Central memory CD8-positive, alpha-beta T cell (primary cell): ENCODE measurements around the gene EML2.
A peak's percentile ranks its signal among the peaks of the same experiment; 100 is the strongest.
"Not testable (repeated sequence)": the region's sequence is repeated elsewhere in the genome, so short reads cannot be mapped to it uniquely, and the experiment has no call there.

Source experiments
- ATAC-seq: fragments of 150-1000 bp; cut with Tn5 transposase; replicated peaks from 2 replicates; pipeline ENCODE4 v1.10.0; 2022; ENCODE audit warnings: mild to moderate bottlenecking, moderate FRiP score, moderate number of reproducible peaks; ENCODE audit not compliant: poor library complexity, severe bottlenecking; ENCODE audit errors: extremely low read depth
- DNase-seq, 2 donors: peaks; one replicate each; pipeline ENCODE4 v3.0.0; 2021; ENCODE audit warnings: low spot score in 2 of 2
- H3K27ac Mint-ChIP-seq: one replicate; pipeline ENCODE4 v1.8.0; 2022; ENCODE audit warnings: low read depth, mild to moderate bottlenecking, moderate library complexity, mixed read lengths
- H3K27me3 Mint-ChIP-seq: one replicate; pipeline ENCODE4 v1.8.0; 2022; ENCODE audit warnings: mixed read lengths
- H3K36me3 Mint-ChIP-seq: one replicate; pipeline ENCODE4 v1.8.0; 2022; ENCODE audit warnings: mild to moderate bottlenecking, moderate library complexity, mixed read lengths; ENCODE audit not compliant: insufficient read depth
- H3K4me1 Mint-ChIP-seq: one replicate; pipeline ENCODE4 v1.8.0; 2022; ENCODE audit warnings: mixed read lengths
- H3K4me3 Mint-ChIP-seq: one replicate; pipeline ENCODE4 v1.8.0; 2022; ENCODE audit warnings: mild to moderate bottlenecking, moderate library complexity, mixed read lengths
- H3K9me3 Mint-ChIP-seq: one replicate; pipeline ENCODE4 v1.8.0; 2022; ENCODE audit warnings: mixed read lengths

The EML2 gene

DNA sequence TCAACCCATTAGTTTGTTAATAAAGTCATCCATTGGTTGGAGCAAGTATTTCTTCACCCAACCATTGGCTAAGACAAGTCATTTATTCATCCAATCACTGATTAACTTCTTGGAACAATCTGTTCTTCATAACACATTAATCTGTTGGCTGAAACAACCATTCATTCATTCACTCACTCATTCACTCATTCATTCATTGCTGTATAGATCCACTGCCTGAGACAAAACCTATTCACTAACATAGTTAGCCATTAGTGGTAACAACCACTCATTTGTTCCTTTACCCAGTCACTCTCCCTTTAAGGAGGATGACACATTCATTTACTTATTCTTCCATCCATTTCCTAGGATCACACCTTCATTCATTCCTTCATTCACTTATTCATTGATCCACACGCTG lies 15.2 kb downstream of the EML2 start:
- ATAC-seq = no peak
- H3K4me3 Mint-ChIP-seq = no peak overlapping the region
- peaks cover 32% of the 10 kb centered on the region for H3K36me3 Mint-ChIP-seq
- H3K27me3 Mint-ChIP-seq = no peaks in the 10 kb centered on the region
- no peaks in the 10 kb centered on the region for H3K9me3 Mint-ChIP-seq
- no peak for DNase-seq
- no peaks in the 10 kb centered on the region for H3K4me1 Mint-ChIP-seq
- no peak overlapping the region for H3K27ac Mint-ChIP-seq

DNA sequence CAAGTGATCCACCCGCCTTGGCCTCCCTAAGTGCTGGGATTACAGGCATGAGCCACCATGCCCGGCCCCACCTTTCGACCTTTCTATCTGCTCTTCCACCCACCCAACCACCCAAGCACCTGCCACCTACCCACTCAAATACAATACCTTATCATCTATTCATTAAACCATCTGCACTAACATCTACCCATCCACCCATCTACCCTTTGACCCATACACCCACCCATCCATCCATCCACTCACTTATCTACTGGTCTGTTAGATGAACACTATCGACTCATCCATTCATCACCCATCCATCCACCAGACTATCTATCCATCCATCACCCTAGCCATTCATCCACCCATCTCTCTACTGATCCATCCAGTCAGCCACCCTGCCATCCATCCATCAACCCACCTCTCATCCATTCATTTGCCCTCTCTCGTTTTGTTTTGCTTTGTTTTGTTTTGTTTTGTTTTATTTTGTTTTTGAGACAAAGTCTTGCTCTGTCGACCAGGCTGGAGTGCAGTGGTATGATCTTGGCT lies 17.2 kb downstream of the EML2 start:
- H3K27me3 Mint-ChIP-seq = no peaks in the 10 kb centered on the region
- ATAC-seq (no peak), DNase-seq (no peak)
- H3K9me3 Mint-ChIP-seq = no peaks in the 10 kb centered on the region
- no peaks in the 10 kb centered on the region for H3K4me1 Mint-ChIP-seq
- H3K4me3 Mint-ChIP-seq = no peak overlapping the region
- H3K36me3 Mint-ChIP-seq = peaks cover 40% of the 10 kb centered on the region
- no peak overlapping the region for H3K27ac Mint-ChIP-seq

DNA sequence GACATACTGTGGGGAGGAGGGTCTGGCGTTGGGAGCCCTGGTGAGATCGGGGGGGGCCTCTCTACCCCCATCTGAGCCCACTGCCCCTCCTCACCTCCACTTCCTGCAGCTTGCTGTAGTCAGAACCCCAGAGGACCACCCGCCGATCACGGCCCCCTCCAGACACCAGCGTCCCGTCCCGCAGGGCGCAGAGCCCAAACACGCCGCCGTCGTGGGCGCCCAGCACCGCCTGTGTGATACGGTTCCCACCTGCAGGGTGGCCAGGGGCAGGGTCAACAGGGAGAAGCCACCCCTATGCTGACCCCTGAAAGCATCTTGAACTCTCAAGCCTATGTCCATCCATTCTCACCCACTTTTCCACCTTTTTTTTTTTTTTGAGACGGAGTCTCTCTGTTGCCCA lies 17.8 kb downstream of the EML2 start:
- Mint-ChIP-seq H3K27ac (no peak overlapping the region), H3K9me3 (no peaks in the 10 kb centered on the region), H3K27me3 (no peaks in the 10 kb centered on the region), H3K4me1 (no peaks in the 10 kb centered on the region), H3K36me3 (peaks cover 44% of the 10 kb centered on the region), H3K4me3 (no peak overlapping the region)
- no peak for ATAC-seq
- no peak for DNase-seq

GRCh38 chr19:45616704-45617017 lies 22.5 kb downstream of the EML2 start:
- Mint-ChIP-seq H3K27me3 (no peaks in the 10 kb centered on the region), H3K4me3 (no peak overlapping the region), H3K36me3 (peaks cover 56% of the 10 kb centered on the region), H3K9me3 (no peaks in the 10 kb centered on the region), H3K27ac (no peak overlapping the region), H3K4me1 (peaks cover 17% of the 10 kb centered on the region)
- no peak for DNase-seq
- no peak for ATAC-seq

DNA sequence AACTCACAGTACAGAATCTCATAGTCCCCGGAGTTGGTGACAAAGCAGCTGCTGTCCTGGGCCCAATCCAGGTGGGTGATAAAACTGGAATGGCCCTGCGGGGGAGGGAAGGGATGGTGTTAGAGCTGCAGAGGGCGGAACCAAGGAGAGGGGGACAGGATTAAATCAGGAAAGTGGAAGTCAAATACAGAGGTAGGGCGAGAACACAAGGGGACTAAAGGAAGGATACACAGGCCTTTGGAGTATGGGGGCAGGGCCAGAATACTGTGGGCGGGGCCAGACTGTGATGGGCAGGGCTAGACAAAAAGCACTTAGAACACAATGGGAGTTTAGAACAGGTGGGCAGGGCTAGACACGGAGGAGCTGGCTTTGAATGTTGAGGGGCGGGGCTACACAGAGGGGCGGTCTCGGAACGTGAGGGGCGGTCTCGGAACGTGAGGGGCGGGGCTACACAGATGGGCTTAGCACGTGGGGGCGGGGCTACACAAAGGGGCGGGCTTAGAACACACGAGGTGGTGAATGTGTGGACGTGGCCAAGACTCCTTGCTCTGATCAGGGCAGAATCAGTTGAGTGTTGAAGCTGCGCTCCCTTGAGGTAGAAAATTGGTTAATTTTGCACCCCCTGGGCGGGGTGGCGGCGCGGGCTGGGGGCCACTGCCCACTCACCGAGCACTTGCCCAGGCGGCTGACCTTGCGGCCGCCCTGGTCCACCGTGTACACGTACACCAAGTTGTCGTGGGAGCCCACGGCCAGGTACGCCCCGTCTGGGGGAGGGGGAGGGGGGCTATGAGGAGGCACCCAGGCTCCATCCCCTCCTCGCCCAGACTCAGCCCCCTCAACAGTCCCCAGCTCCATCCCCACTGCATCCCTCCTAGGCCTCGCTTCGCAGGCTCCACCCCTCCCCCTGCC lies 23.1 kb downstream of the EML2 start:
- Mint-ChIP-seq H3K9me3 (no peaks in the 10 kb centered on the region), H3K27ac (no peak overlapping the region), H3K27me3 (no peaks in the 10 kb centered on the region), H3K4me1 (peaks cover 17% of the 10 kb centered on the region), H3K4me3 (no peak overlapping the region), H3K36me3 (peaks cover 59% of the 10 kb centered on the region)
- DNase-seq = peak; percentile 52 to 76
- ATAC-seq = peak; percentile 92

DNA sequence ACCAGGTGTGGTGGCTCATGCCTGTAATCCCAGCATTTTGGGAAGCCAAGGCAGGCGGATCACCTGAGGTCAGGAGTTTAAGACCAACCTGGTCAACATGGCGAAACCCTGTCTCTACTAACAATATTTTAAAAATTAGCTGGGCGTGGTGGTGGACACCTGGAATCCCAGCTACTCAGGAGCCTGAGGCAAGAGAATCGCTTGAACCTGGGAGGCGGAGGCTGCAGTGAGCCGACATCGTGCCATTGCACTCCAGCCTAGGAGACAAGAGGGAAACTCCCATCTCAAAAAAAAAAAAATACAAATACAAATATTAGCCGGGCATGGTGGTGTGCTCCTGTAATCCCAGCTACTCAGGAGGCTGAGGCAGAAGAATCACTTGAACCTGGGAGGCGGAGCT lies 24.1 kb downstream of the EML2 start:
- ATAC-seq, H3K27me3 Mint-ChIP-seq, H3K27ac Mint-ChIP-seq, H3K9me3 Mint-ChIP-seq, H3K4me3 Mint-ChIP-seq, DNase-seq: not testable (repeated sequence)
- Mint-ChIP-seq H3K36me3 (peaks cover 58% of the 10 kb centered on the region), H3K4me1 (peaks cover 17% of the 10 kb centered on the region)

GRCh38 chr19:45613926-45614725 lies 25.1 kb downstream of the EML2 start:
- Mint-ChIP-seq H3K4me3 (no peak overlapping the region), H3K36me3 (peaks cover 59% of the 10 kb centered on the region), H3K9me3 (no peaks in the 10 kb centered on the region), H3K27ac (peak overlapping the region; percentile 79), H3K4me1 (peaks cover 17% of the 10 kb centered on the region), H3K27me3 (no peaks in the 10 kb centered on the region)
- ATAC-seq (peak; percentile 50), DNase-seq (no peak)

DNA sequence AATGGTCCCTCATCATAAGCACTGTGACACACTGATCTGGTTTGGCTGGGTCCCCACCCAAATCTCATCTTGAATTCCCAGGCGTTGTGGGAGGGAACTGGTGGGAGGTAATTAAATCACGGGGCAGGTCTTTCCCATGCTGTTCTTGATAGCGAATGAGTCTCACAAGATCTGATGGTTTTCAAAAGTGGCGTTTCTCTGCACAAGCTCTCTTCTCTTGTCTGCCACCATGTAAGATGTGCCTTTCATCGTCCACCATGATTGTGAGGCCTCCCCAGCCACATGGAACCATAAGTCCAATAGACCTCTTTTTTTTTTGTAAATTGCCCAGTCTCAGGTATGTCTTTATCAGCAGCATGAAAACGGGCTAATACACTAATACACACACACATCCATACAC lies 30.2 kb downstream of the EML2 start:
- Mint-ChIP-seq H3K4me1 (peaks cover 6% of the 10 kb centered on the region), H3K36me3 (peaks cover 32% of the 10 kb centered on the region), H3K4me3 (no peak overlapping the region), H3K27ac (no peak overlapping the region), H3K27me3 (no peaks in the 10 kb centered on the region), H3K9me3 (no peaks in the 10 kb centered on the region)
- no peak for ATAC-seq
- no peak for DNase-seq

- H3K4me3 Mint-ChIP-seq = no peak overlapping the region
- no peak for ATAC-seq
Observed at GRCh38 chr19:45607071-45608029, 31.8 kb downstream of the EML2 start.

DNA sequence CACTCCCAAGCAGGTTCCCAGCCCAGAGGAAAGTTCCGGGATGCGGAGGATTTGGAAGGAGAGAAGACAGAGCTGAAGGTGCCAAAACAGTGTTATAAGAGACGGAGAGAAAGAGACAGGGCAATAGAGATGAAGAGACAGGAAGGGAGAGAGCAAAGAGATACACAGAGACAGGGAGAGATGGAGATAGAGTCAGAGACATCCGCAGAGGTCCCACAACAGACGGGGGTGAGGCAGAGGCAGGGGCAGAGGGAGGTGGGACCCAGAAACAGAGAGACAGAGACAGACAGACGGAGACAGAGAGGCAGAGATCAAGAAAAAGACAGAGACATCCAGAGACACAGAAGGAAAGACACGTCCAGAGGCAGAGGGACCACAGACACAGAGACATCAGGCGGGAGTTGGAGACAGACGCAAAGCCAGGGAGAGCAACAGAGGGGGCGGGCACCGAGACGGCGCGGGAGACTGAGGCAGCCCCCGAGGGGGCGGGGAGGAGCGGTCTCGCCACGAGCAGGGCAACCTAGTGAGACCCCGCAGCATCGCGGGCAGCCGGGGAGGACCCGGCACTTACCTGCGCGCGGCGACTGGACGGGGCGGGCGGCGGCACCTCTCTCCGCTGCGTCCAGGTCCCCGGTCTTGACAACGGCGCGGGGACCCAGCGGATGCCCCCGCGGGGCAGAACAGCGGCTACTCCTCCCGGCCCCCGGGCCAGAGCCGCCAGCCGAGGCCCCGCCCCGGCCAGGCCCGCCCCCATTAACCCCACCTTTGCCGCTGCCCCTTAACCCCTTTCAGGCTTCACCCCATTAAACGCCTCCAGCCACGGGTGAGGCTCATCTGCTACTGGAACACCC lies 37.4 kb downstream of the EML2 start, which contains the start of gene GPR4:
GPR4 (minus strand) TSS at position 689 of the 851 bp plus-strand sequence. CDS start 10,346 bp downstream, outside the sequence.
- H3K4me3 Mint-ChIP-seq = no peak within 1 kb of the TSS
- ATAC-seq = no peak

More at GRCh38 chr19:45607071-45608029, 31.8 kb downstream of the EML2 start:
- Mint-ChIP-seq H3K36me3 (peaks cover 21% of the 10 kb centered on the region), H3K27me3 (peaks cover 15% of the 10 kb centered on the region), H3K9me3 (no peaks in the 10 kb centered on the region), H3K4me1 (peaks cover 9% of the 10 kb centered on the region), H3K27ac (peak overlapping the region; percentile 51)
- DNase-seq = peak in 1 of 2 donors; percentile 24

DNA sequence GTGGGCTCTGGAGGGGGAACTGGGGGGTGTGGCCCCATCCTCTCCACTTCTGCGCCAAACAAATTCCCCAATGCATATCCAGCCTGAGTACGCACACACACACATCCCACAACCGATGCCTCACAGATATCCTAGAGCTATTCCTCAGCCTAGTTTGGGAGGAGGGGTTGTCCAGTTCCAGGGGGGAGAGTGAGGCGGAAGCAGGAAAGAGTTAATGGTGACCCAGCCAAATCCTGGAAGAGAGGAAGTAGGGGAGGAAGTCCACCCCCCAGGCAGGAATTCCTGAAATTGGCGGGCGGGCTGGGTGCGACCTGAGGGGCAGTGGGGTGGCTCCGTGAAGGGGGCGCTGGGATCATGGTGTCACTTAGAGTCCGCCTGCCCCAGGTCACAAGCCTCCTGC lies 38.1 kb downstream of the EML2 start:
- no peaks in the 10 kb centered on the region for H3K9me3 Mint-ChIP-seq
- peaks cover 77% of the 10 kb centered on the region for H3K27me3 Mint-ChIP-seq
- no peak overlapping the region for H3K27ac Mint-ChIP-seq
- peaks cover 24% of the 10 kb centered on the region for H3K4me1 Mint-ChIP-seq
- peaks cover 1% of the 10 kb centered on the region for H3K36me3 Mint-ChIP-seq
- no peak for ATAC-seq
- H3K4me3 Mint-ChIP-seq = no peak overlapping the region
- no peak for DNase-seq

More for the DNA sequence above, 37.4 kb downstream of the EML2 start, which contains the start of gene GPR4:
- peaks cover 1% of the 10 kb centered on the region for H3K36me3 Mint-ChIP-seq
- H3K9me3 Mint-ChIP-seq = no peaks in the 10 kb centered on the region
- no peak within 1 kb of the TSS for H3K27ac Mint-ChIP-seq
- H3K27me3 Mint-ChIP-seq = peaks cover 71% of the 10 kb centered on the region
- DNase-seq = no peak
- H3K4me1 Mint-ChIP-seq = peaks cover 24% of the 10 kb centered on the region
